ENCODE results near the gene SLC10A3. TPM values are rescaled to one million over a fixed set of nuclear protein-coding genes. Genes with fewer than 3 reads are reported as not detected.
A peak's percentile ranks its signal among the peaks of the same experiment; 100 is the strongest.

Gene SLC10A3
- total RNA-seq, 1 donor from 2014 or later: 10.4 TPM

- DNase-seq: no peak
- Histone ChIP-seq H3K9me3 (replicated peaks) (no peaks in the 10 kb centered on the region), H3K36me3 (peaks cover 26% of the 10 kb centered on the region), H3K27me3 (ENCODE audit: low read depth) (no peaks in the 10 kb centered on the region), H3K4me3 (no peak overlapping the region), H3K4me1 (peaks cover 42% of the 10 kb centered on the region), H3K27ac (replicated peaks) (no peak overlapping the region)
- intact Hi-C loops (cut with micrococcal nuclease): no loop called here
- TF ChIP-seq, protein P1, sequence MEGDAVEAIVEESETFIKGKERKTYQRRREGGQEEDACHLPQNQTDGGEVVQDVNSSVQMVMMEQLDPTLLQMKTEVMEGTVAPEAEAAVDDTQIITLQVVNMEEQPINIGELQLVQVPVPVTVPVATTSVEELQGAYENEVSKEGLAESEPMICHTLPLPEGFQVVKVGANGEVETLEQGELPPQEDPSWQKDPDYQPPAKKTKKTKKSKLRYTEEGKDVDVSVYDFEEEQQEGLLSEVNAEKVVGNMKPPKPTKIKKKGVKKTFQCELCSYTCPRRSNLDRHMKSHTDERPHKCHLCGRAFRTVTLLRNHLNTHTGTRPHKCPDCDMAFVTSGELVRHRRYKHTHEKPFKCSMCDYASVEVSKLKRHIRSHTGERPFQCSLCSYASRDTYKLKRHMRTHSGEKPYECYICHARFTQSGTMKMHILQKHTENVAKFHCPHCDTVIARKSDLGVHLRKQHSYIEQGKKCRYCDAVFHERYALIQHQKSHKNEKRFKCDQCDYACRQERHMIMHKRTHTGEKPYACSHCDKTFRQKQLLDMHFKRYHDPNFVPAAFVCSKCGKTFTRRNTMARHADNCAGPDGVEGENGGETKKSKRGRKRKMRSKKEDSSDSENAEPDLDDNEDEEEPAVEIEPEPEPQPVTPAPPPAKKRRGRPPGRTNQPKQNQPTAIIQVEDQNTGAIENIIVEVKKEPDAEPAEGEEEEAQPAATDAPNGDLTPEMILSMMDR (IDR thresholded peaks at IDR 0.05; ENCODE audit: borderline replicate concordance): no peak
Measured at GRCh38 chrX:154440623-154441357, 49.6 kb downstream of the SLC10A3 start.

GRCh38 chrX:154439841-154440240 is 50.6 kb downstream of the SLC10A3 start:
- Histone ChIP-seq H3K4me3 (no peak overlapping the region), H3K4me1 (peaks cover 32% of the 10 kb centered on the region), H3K36me3 (peaks cover 32% of the 10 kb centered on the region), H3K27me3 (ENCODE audit: low read depth) (no peaks in the 10 kb centered on the region), H3K27ac (replicated peaks) (no peak overlapping the region), H3K9me3 (replicated peaks) (no peaks in the 10 kb centered on the region)
- intact Hi-C loops (cut with micrococcal nuclease): no loop called here
- TF ChIP-seq, protein P1 (IDR thresholded peaks at IDR 0.05; ENCODE audit: borderline replicate concordance): no peak
- DNase-seq: no peak

- Histone ChIP-seq H3K36me3 (peaks cover 35% of the 10 kb centered on the region), H3K27me3 (ENCODE audit: low read depth) (no peaks in the 10 kb centered on the region), H3K9me3 (replicated peaks) (no peaks in the 10 kb centered on the region), H3K27ac (replicated peaks) (peak overlapping the region; percentile 94), H3K4me1 (peaks cover 21% of the 10 kb centered on the region), H3K4me3 (peak overlapping the region; percentile 86)
- intact Hi-C loops (cut with micrococcal nuclease): no loop called here
- DNase-seq: no peak
- TF ChIP-seq, protein P1 (IDR thresholded peaks at IDR 0.05; ENCODE audit: borderline replicate concordance): no peak
Measured at GRCh38 chrX:154437971-154438893, 52.2 kb downstream of the SLC10A3 start.

Small RNA genes within 50 kb of the gene (microRNA-seq; reads per million reads assigned to microRNA genes)
- not detected for gene MIR6858

Other genes starting within 250 kb of the SLC10A3 start
- not detected for gene OPN1MW3, start 233.0 kb downstream of the SLC10A3 start, total RNA-seq
- gene TEX28, start 195.5 kb downstream of the SLC10A3 start, total RNA-seq: not detected
- 11.7 TPM for gene TKTL1, start 194.8 kb downstream of the SLC10A3 start, total RNA-seq
- gene FLNA, start 116.0 kb downstream of the SLC10A3 start, total RNA-seq: 225 TPM
- gene EMD, start 111.3 kb downstream of the SLC10A3 start, total RNA-seq: 55.6 TPM
- 1,850 TPM for gene RPL10, start 92.3 kb downstream of the SLC10A3 start, total RNA-seq
- gene DNASE1L1, start 81.4 kb downstream of the SLC10A3 start, total RNA-seq: 56.3 TPM
- 39.8 TPM for gene TAFAZZIN, start 79.1 kb downstream of the SLC10A3 start, total RNA-seq
- gene ATP6AP1, start 62.0 kb downstream of the SLC10A3 start, total RNA-seq: 84.1 TPM
- 79.3 TPM for gene GDI1, start 53.5 kb downstream of the SLC10A3 start, total RNA-seq
- gene FAM50A, start 46.5 kb downstream of the SLC10A3 start, total RNA-seq: 41.1 TPM
- gene PLXNA3, start 32.3 kb downstream of the SLC10A3 start, total RNA-seq: 16.6 TPM
- gene LAGE3, start 11.3 kb downstream of the SLC10A3 start, total RNA-seq: 18.0 TPM
- 60.2 TPM for gene UBL4A, start 4.0 kb downstream of the SLC10A3 start, total RNA-seq
- gene FAM3A, start 25.6 kb upstream of the SLC10A3 start, total RNA-seq: 52.0 TPM
- gene G6PD, start 56.2 kb upstream of the SLC10A3 start, total RNA-seq: 10.9 TPM
- gene IKBKG, start 57.0 kb upstream of the SLC10A3 start, total RNA-seq: 14.8 TPM
- gene CTAG1A, start 94.5 kb upstream of the SLC10A3 start, total RNA-seq: not detected
- not detected for gene CTAG1B, start 128.7 kb upstream of the SLC10A3 start, total RNA-seq
- gene CTAG2, start 162.9 kb upstream of the SLC10A3 start, total RNA-seq: not detected

Measured in left ventricle myocardium inferior (tissue), 1 donor.